K562 (cell line): ENCODE measurements around the gene CORIN. TPM values are rescaled to one million over a fixed set of nuclear protein-coding genes. Genes with fewer than 3 reads are reported as not detected.

Source experiments
- ATAC-seq: fragments of 200-7000 bp; cut with Tn5 transposase; 3 replicates; pipeline ENCODE4 v1.9.1; 2020; ENCODE audit warnings: moderate library complexity
- BruUV-seq: library from RNA; stranded (reverse); fragments of 400-500 nt; replicated peaks from 2 replicates; lab custom pipeline; 2021; lab: Mats Ljungman, UMichigan
- CTCF ChIA-PET: fragments of 300-600 bp; formaldehyde crosslinking; extraction: SDS; loops from one replicate; lab custom pipeline; 2021; ENCODE audit warnings: low intra/inter-chr PET ratio; lab: Yijun Ruan, JAX
- POLR2A ChIA-PET: fragments of 300-600, 350-650 bp; sonication (Branson Sonifier 250); formaldehyde crosslinking; extraction: SDS; loops from one replicate; lab custom pipeline; 2021; ENCODE audit warnings: antibody characterized with exemption, inconsistent platforms; lab: Yijun Ruan, JAX
- DNase-seq, 4 experiments: peaks; one replicate each; pipeline versions ENCODE4 v3.0.0 to v3.0.0-alpha.2; 2011 to 2018; ENCODE audit warnings: low spot score in 3 of 4, mixed read lengths in 3 of 4; ENCODE audit errors: extremely low read depth in 1 of 4
- FAIRE-seq: peaks from 2 replicates; lab custom pipeline; 2011; peaks lifted over from hg19 to GRCh38; lab: Jason Lieb, UNC
- H2AFZ ChIP-seq: 2 replicates; pipeline ENCODE4 v1.6.0; 2011; ENCODE audit warnings: low read depth, low read length, control low read depth, inconsistent platforms
- H3K27ac ChIP-seq: fragments of 200-600 bp; 3 replicates; pipeline ENCODE4 v1.8.0; 2011; ENCODE audit warnings: low read depth, mild to moderate bottlenecking, control low read depth, inconsistent platforms, low read length, moderate library complexity, mixed read lengths; ENCODE audit errors: extremely low read depth
- H3K27me3 ChIP-seq, 2 experiments: fragments of 300-600 bp in 1 of 2; 2 replicates in 1 of 2; 3 replicates in 1 of 2; pipeline versions ENCODE4 v1.6.0 to v1.8.0; 2011; ENCODE audit warnings: inconsistent platforms in 2 of 2, low read length in 2 of 2, mild to moderate bottlenecking in 1 of 2, mixed read lengths in 1 of 2, moderate library complexity in 1 of 2; ENCODE audit not compliant: control insufficient read depth in 2 of 2, insufficient read depth in 2 of 2
- H3K36me3 ChIP-seq: fragments of 300-600 bp; 3 replicates; pipeline ENCODE4 v1.8.0; 2011; ENCODE audit warnings: mild to moderate bottlenecking, low read length, inconsistent platforms; ENCODE audit not compliant: control insufficient read depth, insufficient read depth
- H3K4me1 ChIP-seq, 2 experiments: fragments of 200-600 bp in 1 of 2; replicated peaks in 1 of 2; 2 replicates in 1 of 2; 3 replicates in 1 of 2; pipeline versions ENCODE4 v1.5.1 to v1.8.0; 2011; ENCODE audit warnings: inconsistent platforms in 2 of 2, low read length in 2 of 2, mild to moderate bottlenecking in 1 of 2, mixed read lengths in 1 of 2, moderate library complexity in 1 of 2; ENCODE audit not compliant: control insufficient read depth in 2 of 2, insufficient read depth in 2 of 2
- H3K4me2 ChIP-seq: 2 replicates; pipeline ENCODE4 v1.6.1; 2011; ENCODE audit warnings: low read length, control low read depth, inconsistent platforms, mixed read lengths; ENCODE audit not compliant: insufficient read depth
- H3K4me3 ChIP-seq: fragments of 200-600 bp; sonication (generic), shearing (Covaris generic); 2 replicates; pipeline ENCODE4 v1.5.1; 2016; ENCODE audit warnings: control low read depth, inconsistent platforms
- H3K79me2 ChIP-seq: fragments of 200-600 bp; 3 replicates; pipeline ENCODE4 v1.8.0; 2011; ENCODE audit warnings: low read length, inconsistent platforms; ENCODE audit not compliant: control insufficient read depth, insufficient read depth
- H3K9ac ChIP-seq, 2 experiments: 2 replicates each; pipeline versions ENCODE4 v1.6.0 to v1.6.1; 2011; ENCODE audit warnings: low read depth in 2 of 2, low read length in 2 of 2, control low read depth in 1 of 2, inconsistent platforms in 1 of 2, mild to moderate bottlenecking in 1 of 2, mixed read lengths in 1 of 2; ENCODE audit not compliant: insufficient read depth in 1 of 2
- H3K9me1 ChIP-seq: one replicate; pipeline ENCODE4 v1.6.0; 2011; ENCODE audit warnings: inconsistent platforms, mild to moderate bottlenecking, low read length, moderate library complexity; ENCODE audit not compliant: control insufficient read depth, insufficient read depth
- H3K9me3 ChIP-seq: replicated peaks from 2 replicates; pipeline ENCODE4 v1.5.1; 2011; ENCODE audit warnings: low read depth, low read length, inconsistent platforms; ENCODE audit not compliant: control insufficient read depth, insufficient read depth
- H4K20me1 ChIP-seq: replicated peaks from 2 replicates; pipeline ENCODE4 v1.6.1; 2011; ENCODE audit warnings: low read length, inconsistent platforms, mixed read lengths; ENCODE audit not compliant: control insufficient read depth, insufficient read depth
- CEBPG ChIP-seq, 3 experiments: fragments of 200-800 bp in 1 of 3; sonication (Bioruptor generic) in 1 of 3; sonication (generic) in 1 of 3; formaldehyde crosslinking in 1 of 3; IDR thresholded peaks in 2 of 3; conservative IDR thresholded peaks in 1 of 3; 2 replicates each; pipeline versions ENCODE4 v1.6.1 to v1.8.0; 2016 to 2022; ENCODE audit warnings: missing compliant biosample characterization in 2 of 3, missing genetic modification characterization in 2 of 3, mild to moderate bottlenecking in 1 of 3, missing genetic modification reagents in 1 of 3
- MBD2 ChIP-seq: sonication (generic); IDR thresholded peaks from 2 replicates; pipeline ENCODE4 v1.6.1; 2016; ENCODE audit warnings: low read depth, borderline replicate concordance
- ZNF512 ChIP-seq: IDR thresholded peaks from 2 replicates; pipeline ENCODE4 v1.6.1; 2016; ENCODE audit warnings: missing genetic modification characterization, missing compliant biosample characterization
- WGBS: fragments of 100-300 bp; shearing (Covaris generic); methylation state at CpG from one replicate; pipeline ENCODE4 v1.1.6; 2016; ENCODE audit warnings: low coverage, mixed read lengths; ENCODE audit not compliant: insufficient coverage; ENCODE audit errors: missing lambda C conversion rate; 5-methylcytosine and 5-hydroxymethylcytosine counted together
- in situ Hi-C: fragments of 300-500 bp; cut with MboI; formaldehyde crosslinking; loops from 4 replicates; pipeline ENCODE4 v1.15.0; 2018; ENCODE audit warnings: inconsistent platforms, mixed read lengths
- intact Hi-C: fragments of 100-400 bp; cut with micrococcal nuclease; formaldehyde crosslinking; loops from 2 replicates; pipeline ENCODE4 v1.14.2; 2022
- polyA plus RNA-seq, 8 experiments: library from polyadenylated mRNA; depleted of rRNA in 4 of 8; stranded (reverse) in 5 of 8; unstranded in 3 of 8; fragments of >200 nt; fragmentation: Nextera tagmentation in 2 of 8; fragmentation: Illumina TruSeq in 1 of 8; extraction: Ambion mirVana in 2 of 8; extraction: Trizol in 1 of 8; gene quantifications; 2 replicates each; pipeline versions ENCODE4 v1.2.1 to v1.2.3, GENCODE V29; 2011 to 2014; ENCODE audit warnings: inconsistent platforms in 1 of 8, missing spikeins in 1 of 8
- total RNA-seq, 7 experiments: library from RNA; depleted of rRNA in 6 of 7; stranded (reverse); fragments of >200 nt in 6 of 7; fragmentation: Illumina TruSeq in 2 of 7; extraction: Trizol in 2 of 7; gene quantifications; 2 replicates each; pipeline versions ENCODE4 v1.2.1 to v1.2.3, GENCODE V29; 2011 to 2021; ENCODE audit warnings: low replicate concordance in 1 of 7

Gene CORIN
- total and polyA plus RNA-seq, 9 of the 15 experiments (the other 6 are each of a cell fraction or from before 2014, with no cell fraction given): 0.04 to 0.31 (median 0.08) TPM; not detected in 4

GRCh38 chr4:47606482-47606881 lies 231.4 kb downstream of the CORIN start:
- CTCF ChIA-PET: no interaction called here
- FAIRE-seq: no peak
- intact Hi-C loops: no loop called here

More at GRCh38 chr4:47606482-47606881, 231.4 kb downstream of the CORIN start:
- Histone ChIP-seq H3K4me2 (no peak overlapping the region), H3K4me1 (no peaks in the 10 kb centered on the region), H3K9ac (no peak overlapping the region), H3K36me3 (no peaks in the 10 kb centered on the region), H3K79me2 (no peaks in the 10 kb centered on the region), H3K4me3 (no peak overlapping the region), H3K9me1 (no peaks in the 10 kb centered on the region), H4K20me1 (no peaks in the 10 kb centered on the region), H3K27ac (no peak overlapping the region), H2AFZ (no peak overlapping the region), H3K27me3 (no peaks in the 10 kb centered on the region), H3K9me3 (no peaks in the 10 kb centered on the region)
- in situ Hi-C loops: no loop called here
- DNase-seq (no peak), ATAC-seq (no peak)
- BruUV-seq: no TSS peak
- POLR2A ChIA-PET: interaction anchor here (0.6 kb wide), 1 partner anchor 13 kb away, joined by 3 read pairs; no protein-coding TSS in a partner anchor
- 0% methylated on average over 3 of the region's 3 CpGs for WGBS
- TF ChIP-seq MBD2 (no peak), CEBPG (CRISPR knock-in tag; IDR thresholded peaks at IDR 0.05) (no peak), CEBPG (tag; conservative IDR thresholded peaks at IDR 0.05 in 1 of 2, IDR thresholded peaks at IDR 0.05 in 1 of 2) (no peak), ZNF512 (tag) (peak; percentile 74)
